ENCODE results near the gene PLK2. TPM values are rescaled to one million over a fixed set of nuclear protein-coding genes. Genes with fewer than 3 reads are reported as not detected.

The PLK2 gene
- polyA plus RNA-seq, 3 donors = 3.4 to 17.0 (median 4.5) TPM

DNA sequence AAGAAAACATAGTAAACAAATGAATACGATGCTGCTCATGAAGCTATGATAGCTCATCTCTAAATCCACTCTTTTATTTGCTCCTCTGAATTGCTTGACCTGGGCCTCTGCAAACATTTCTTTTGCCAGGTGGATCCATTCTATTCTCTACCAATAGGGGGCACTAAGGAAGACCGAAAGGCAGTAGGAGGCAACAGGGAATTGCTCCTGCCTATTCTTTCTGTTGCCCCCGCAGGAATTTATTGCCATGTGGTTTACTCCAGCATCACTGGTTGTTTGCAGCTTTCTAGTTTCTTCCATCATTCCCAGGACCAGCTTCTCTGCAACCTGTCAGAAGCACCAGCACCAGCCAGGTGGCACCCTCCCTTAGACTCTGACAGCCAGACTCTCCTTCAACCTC lies 36.6 kb upstream of the PLK2 start:
- Histone ChIP-seq H3K4me3 (replicated peaks in 1 of 3; ENCODE audit: low read depth in 2 of 3, low read length in 3 of 3) (no peak overlapping the region), H4K20me1 (ENCODE audit: insufficient read depth, low read length) (no peaks in the 10 kb centered on the region), H3K4me1 (ENCODE audit: control insufficient read depth in 1 of 2, insufficient read depth in 2 of 2, low read length in 2 of 2) (peaks cover 55 to 67% of the 10 kb centered on the region in 2 donors), H3K27ac (ENCODE audit: low read depth in 1 of 2, low read length in 2 of 2) (peak overlapping the region in 1 of 2 donors; percentile 14), H3K9ac (ENCODE audit: insufficient read depth, low read length, poor library complexity, severe bottlenecking) (no peak overlapping the region), H3K9me3 (replicated peaks in 1 of 2; ENCODE audit: control insufficient read depth in 1 of 2, insufficient read depth in 1 of 2, low read length in 2 of 2) (peaks cover 0 to 3% of the 10 kb centered on the region in 2 donors), H3K79me2 (ENCODE audit: insufficient read depth, low read length) (peaks cover 73% of the 10 kb centered on the region), H3K27me3 (ENCODE audit: control insufficient read depth in 2 of 2, insufficient read depth in 2 of 2, low read length in 2 of 2) (no peaks in the 10 kb centered on the region), H2AFZ (ENCODE audit: insufficient read depth, low read depth, low read length, poor library complexity, severe bottlenecking) (no peak overlapping the region), H3K4me2 (replicated peaks; ENCODE audit: extremely low read depth, low read length, poor library complexity, severe bottlenecking) (no peak overlapping the region), H3K36me3 (replicated peaks in 1 of 2; ENCODE audit: control insufficient read depth in 1 of 2, insufficient read depth in 2 of 2, low read length in 2 of 2) (peaks cover 17 to 24% of the 10 kb centered on the region in 2 donors)
- H3K27me3 Mint-ChIP-seq (ENCODE audit: low read depth in 3 of 3) = no peaks in the 10 kb centered on the region
- intact Hi-C loops (cut with micrococcal nuclease) = no loop called here
- H3K4me3 Mint-ChIP-seq = no peak overlapping the region
- H3K27ac Mint-ChIP-seq = peak overlapping the region in 5 of 7 donors; percentile 24 to 51 (median 28)
- TF ChIP-seq, protein P1, sequence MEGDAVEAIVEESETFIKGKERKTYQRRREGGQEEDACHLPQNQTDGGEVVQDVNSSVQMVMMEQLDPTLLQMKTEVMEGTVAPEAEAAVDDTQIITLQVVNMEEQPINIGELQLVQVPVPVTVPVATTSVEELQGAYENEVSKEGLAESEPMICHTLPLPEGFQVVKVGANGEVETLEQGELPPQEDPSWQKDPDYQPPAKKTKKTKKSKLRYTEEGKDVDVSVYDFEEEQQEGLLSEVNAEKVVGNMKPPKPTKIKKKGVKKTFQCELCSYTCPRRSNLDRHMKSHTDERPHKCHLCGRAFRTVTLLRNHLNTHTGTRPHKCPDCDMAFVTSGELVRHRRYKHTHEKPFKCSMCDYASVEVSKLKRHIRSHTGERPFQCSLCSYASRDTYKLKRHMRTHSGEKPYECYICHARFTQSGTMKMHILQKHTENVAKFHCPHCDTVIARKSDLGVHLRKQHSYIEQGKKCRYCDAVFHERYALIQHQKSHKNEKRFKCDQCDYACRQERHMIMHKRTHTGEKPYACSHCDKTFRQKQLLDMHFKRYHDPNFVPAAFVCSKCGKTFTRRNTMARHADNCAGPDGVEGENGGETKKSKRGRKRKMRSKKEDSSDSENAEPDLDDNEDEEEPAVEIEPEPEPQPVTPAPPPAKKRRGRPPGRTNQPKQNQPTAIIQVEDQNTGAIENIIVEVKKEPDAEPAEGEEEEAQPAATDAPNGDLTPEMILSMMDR (IDR thresholded peaks at IDR 0.05) = no peak
- H3K36me3 Mint-ChIP-seq = peaks cover 32 to 40% of the 10 kb centered on the region in 2 donors
- peaks cover 72% of the 10 kb centered on the region for H3K4me1 Mint-ChIP-seq
- DNase-seq = no peak
- peaks cover 0 to 5% (median 2%) of the 10 kb centered on the region in 7 donors for H3K9me3 Mint-ChIP-seq
- 88% methylated on average over 2 of the region's 3 CpGs for WGBS (ENCODE audit: insufficient coverage)

DNA sequence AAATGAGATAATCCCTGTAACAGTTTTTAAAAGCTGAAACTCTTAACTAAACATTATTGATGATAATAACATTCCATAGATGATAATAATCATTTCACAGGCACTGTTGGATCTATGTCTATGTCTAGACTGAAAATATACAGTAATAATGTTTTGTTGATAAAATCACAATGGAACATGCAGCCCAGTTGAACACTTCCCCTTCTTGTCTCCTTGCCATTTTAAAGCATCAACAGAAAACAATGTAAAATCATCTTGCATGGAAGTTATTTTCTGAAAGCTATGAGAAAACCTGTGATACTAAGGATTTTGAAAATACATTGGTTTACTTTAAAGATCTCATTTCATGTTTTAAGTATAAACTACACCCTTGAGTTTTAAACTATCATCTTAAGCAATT lies 33.3 kb upstream of the PLK2 start:
- no peaks in the 10 kb centered on the region for H4K20me1 ChIP-seq (ENCODE audit: insufficient read depth, low read length)
- peaks cover 0 to 5% (median 2%) of the 10 kb centered on the region in 7 donors for H3K9me3 Mint-ChIP-seq
- peak overlapping the region in 2 of 7 donors; percentile 25 to 65 for H3K27ac Mint-ChIP-seq
- peak overlapping the region; percentile 75 for H3K9ac ChIP-seq (ENCODE audit: insufficient read depth, low read length, poor library complexity, severe bottlenecking)
- H3K4me3 ChIP-seq (replicated peaks in 1 of 3; ENCODE audit: low read depth in 2 of 3, low read length in 3 of 3) = peak overlapping the region; percentile 72 to 98 (median 80)
- no peaks in the 10 kb centered on the region for H3K27me3 ChIP-seq (ENCODE audit: control insufficient read depth in 2 of 2, insufficient read depth in 2 of 2, low read length in 2 of 2)
- H3K27ac ChIP-seq (ENCODE audit: low read depth in 1 of 2, low read length in 2 of 2) = peak overlapping the region in 1 of 2 donors; percentile 91
- H3K4me3 Mint-ChIP-seq = peak overlapping the region; percentile 75 to 92
- peaks cover 0 to 2% (median 0%) of the 10 kb centered on the region in 3 donors for H3K27me3 Mint-ChIP-seq (ENCODE audit: low read depth in 3 of 3)
- H3K79me2 ChIP-seq (ENCODE audit: insufficient read depth, low read length) = peaks cover 65% of the 10 kb centered on the region
- H3K4me1 Mint-ChIP-seq = peaks cover 64% of the 10 kb centered on the region
- H3K4me1 ChIP-seq (ENCODE audit: control insufficient read depth in 1 of 2, insufficient read depth in 2 of 2, low read length in 2 of 2) = peaks cover 43 to 63% of the 10 kb centered on the region in 2 donors
- H3K36me3 Mint-ChIP-seq = peaks cover 29 to 37% of the 10 kb centered on the region in 2 donors
- TF ChIP-seq, protein P1 (IDR thresholded peaks at IDR 0.05) = no peak
- peak in 1 of 3 donors; percentile 27 for DNase-seq
- peak overlapping the region; percentile 82 for H3K4me2 ChIP-seq (replicated peaks; ENCODE audit: extremely low read depth, low read length, poor library complexity, severe bottlenecking)
- H3K9me3 ChIP-seq (replicated peaks in 1 of 2; ENCODE audit: control insufficient read depth in 1 of 2, insufficient read depth in 1 of 2, low read length in 2 of 2) = peaks cover 0 to 3% of the 10 kb centered on the region in 2 donors
- no peak overlapping the region for H2AFZ ChIP-seq (ENCODE audit: insufficient read depth, low read depth, low read length, poor library complexity, severe bottlenecking)
- H3K36me3 ChIP-seq (replicated peaks in 1 of 2; ENCODE audit: control insufficient read depth in 1 of 2, insufficient read depth in 2 of 2, low read length in 2 of 2) = peaks cover 17 to 24% of the 10 kb centered on the region in 2 donors
- intact Hi-C loops (cut with micrococcal nuclease) = no loop called here

All from CD14-positive monocyte (primary cell).